ENCODE data around the gene MCAT.

MCAT gene

DNA sequence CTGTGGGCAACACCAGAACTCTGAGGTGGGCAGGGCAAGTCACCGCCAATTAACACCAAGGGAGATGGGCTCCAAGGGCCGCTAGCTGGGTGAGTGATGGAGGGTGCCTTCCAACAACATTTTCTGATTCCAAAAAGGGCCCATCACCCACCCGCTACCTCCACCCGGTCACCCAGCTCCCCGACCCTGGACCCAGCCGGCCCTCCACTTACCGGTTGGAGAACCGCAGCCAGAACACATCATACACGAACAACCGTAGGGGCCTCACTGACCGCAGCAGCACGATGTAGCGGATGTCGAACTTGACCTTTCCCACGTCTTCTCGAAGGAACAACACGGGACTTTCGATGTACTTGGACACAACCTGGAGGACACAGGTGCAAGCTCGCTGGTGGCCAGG, 29.0 kb upstream of the MCAT start:
- no peak for DNase-seq

DNA sequence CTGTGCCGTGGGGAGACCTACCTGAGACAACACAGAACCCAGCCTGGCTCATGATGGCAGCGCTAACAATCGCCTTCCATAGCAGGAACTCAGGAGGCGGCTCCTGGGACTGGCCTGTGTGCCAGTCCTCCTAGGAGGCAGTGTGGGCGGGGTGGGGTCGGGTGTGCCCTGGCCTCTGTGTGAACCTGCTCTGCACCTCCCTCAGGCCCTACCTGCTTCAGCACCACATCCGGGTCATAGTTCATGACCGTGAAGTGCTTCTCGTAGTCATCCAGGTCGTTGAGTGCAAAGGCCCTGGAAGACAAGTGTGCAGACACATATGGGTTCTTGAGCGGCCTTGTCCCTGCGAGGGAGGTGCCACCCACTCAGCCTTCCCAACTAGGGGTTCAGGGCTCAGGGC, 28.4 kb upstream of the MCAT start:
- DNase-seq, result no peak

DNA sequence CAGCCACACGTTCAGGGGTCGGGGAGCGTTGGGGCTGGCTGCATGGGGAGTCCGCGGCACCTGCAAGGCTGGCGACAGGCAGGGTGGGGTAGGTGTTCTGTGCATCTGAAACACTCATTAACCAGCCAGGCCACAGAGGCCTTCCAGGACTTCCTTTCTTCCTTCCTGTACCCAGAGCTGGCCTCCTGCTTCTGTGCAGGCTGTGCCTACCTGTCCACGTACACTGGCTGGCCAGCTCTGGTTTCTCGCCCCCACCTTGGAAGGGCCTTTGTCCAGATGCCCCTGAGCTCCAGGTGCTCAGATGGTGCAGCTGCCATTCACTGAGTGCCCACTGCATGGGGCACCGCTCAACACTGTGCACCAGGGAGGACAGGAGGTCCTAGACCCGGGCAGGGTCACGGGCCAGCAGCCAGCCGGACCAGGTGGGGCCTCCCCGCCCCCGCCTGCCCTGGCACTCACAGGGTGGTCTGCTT, 27.9 kb upstream of the MCAT start:
- DNase-seq, result no peak

DNA sequence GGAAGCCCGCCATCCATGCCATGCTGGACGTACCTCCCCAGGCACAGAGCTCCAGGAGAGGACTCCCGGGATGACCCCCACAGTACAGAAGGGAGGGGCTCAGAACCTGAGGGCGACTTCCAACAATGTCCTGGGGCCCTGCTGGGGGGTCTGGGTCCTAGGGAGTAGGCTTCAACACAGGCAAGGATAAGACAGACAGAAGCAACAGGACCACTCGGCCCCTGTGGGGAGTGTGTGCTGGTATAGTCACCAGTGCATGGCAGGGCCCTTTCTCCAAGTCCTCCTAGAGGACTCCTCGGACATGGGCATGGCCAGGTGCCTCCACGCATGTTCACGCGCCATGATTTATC, 26.9 kb upstream of the MCAT start:
- no peak for DNase-seq

DNA sequence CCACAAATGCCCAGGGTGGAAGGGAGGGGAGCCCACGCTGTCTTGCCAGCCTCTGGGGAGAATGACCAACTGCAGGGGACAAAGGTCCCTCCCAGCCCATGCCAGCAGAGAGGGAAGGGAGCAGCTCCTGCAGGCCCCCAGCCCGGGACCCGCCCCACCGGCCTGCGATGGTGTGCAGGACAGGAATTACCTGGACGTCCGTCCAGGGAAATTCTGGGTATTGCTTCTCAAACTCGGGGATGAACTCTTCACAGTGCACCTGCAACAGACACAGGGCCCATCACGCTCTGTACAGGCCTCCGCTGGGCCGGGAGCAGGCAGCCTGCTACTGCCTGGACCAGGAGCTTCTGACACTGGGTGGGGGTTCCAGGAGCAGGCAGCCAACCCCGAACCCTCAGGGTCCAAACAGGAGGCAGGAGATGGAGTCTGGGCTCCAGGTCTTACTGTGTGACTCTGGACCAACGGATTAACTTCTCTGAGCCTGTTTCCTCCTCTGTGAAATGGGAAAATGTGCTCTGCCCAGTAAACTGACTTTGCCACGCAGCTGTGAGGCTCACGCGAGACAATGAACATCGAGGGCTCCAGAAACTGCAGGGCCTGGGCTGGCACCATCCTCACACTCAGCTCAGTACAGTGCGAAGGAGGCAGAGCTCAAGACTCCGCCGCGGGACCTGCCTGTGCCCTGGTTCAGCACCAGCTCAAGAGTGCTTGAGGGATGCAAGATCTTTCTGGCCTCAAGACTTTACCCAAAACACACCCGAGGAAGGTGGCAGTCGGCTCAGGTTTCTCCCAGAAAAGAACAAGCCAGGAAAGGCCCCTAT, 26.3 kb upstream of the MCAT start:
- DNase-seq, result no peak

DNA sequence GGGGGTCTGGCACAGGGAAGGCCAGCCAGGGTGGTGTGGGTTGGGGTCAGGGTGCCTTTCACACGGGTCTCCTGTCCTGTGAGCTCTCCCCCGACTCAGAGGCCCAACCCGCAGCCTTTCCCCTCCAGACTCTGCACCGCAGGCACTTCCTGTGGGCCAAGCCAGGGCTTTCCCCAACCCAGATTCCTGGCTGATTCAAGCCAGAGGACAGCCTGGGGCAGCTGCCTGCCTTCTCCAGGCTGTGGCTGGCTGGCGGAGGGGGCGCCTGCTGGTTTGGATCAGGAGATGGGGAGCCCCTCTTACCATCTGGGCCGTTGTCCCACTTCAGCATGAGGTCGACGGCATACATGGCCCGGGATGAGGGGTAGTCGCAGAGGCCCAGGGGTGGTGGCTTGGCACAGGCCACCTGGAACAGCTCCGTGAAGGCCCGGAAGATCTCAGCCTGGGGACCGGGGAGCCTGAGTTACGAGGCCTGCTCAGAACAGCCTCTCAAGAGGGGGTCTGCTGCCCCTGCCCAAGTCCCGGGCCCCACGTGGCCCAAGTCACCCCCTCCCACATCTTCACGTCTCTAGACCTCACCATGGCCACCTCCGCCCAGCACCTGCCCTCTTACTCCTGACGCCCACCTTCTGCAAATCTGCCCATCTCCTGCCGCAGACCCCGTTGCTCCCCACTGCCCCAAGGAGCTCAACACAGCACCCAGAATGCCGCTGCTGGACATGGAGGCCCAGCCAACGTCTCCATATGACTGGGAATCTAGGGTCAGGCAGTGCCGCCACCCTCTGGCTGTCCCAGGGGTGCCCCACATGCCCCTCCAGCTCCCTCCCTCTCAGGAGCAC, 25.5 kb upstream of the MCAT start:
- no peak for DNase-seq

DNA sequence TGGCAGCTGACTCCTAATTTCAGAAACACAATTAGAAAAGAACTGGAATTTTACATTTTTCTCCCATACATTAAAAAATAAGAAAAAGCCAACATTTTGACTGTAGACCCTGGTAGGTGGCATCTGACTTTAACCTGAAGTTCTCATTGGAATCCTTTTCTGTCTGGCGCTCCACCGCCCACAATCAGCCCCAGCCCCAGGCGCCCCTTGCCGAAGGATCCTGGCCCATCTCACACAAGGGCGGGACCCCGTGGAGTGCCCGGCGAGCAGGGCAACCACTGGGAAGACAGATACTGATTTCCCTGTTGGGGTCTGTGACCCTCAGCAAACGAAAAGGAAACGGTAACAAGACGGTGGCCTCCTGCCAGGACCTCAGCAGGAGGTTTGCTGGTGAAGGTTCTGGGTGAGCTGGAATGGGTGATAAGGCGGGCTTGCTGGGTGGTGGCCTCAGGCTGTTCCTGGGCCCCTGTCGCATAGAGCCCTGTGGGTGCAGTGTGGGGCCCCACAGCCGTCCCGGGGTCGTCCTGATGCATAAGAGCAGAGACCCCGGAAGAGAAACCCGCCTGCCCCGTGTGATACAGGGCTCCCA, 23.9 kb upstream of the MCAT start:
- no peak for DNase-seq

DNA sequence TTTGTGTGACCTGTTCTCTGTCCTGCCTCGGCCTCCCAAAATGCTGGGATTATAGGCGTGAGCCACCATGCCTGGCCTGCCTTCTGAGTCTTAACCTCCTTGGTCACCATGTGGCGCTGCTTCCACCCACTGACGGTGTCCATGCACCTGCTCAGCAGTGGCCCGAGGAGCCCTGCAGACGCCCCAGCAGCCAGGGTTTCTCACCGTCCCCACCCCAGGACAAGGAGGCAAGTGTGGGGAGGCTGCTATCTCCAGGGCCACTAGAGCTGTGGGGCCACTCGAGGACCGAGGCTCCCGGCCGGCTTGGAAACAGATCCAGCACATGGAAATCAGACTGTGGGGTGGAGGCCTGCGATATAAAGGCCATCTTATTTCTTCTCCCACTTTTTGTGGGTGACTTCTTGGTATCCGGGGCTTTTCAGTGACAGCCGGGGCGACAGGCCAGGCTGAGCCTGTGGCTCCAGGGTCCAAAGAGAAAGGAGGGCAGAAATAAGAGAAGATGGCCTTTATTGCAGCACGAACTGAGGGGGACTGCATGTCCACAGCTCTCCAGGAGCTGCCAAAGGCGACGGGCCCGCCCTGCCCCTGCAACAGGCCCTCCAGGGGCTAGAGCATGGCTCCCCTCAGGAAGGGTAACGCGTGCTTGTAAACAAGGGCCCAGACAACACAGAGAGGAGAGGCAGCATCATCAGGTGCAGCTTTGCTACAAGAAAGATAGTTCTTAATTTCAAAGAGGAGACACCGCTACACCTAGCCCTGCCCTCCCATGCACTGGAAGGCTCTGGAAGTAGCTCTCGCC, 23.1 kb upstream of the MCAT start:
- DNase-seq, result no peak

DNA sequence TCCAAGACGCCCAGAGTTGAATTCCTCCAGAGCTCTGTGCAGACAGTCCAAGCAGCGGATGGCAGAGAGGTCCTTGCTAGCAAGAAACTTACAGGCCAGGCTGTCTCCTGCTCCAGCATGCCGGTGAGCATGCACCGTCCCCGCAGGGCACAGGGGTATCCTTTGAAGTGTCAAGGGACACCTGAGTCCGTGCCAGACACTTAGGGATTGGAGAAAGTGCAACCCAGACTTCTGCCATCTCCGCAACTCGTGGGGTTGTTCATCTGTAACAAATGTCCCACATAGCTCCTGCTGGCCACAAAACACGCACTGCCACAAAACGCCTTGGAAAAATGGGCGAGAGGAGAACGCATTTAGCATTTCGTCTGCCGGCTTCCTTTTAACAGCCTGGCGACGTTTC, 21.4 kb upstream of the MCAT start:
- peak; percentile 20 for DNase-seq

DNA sequence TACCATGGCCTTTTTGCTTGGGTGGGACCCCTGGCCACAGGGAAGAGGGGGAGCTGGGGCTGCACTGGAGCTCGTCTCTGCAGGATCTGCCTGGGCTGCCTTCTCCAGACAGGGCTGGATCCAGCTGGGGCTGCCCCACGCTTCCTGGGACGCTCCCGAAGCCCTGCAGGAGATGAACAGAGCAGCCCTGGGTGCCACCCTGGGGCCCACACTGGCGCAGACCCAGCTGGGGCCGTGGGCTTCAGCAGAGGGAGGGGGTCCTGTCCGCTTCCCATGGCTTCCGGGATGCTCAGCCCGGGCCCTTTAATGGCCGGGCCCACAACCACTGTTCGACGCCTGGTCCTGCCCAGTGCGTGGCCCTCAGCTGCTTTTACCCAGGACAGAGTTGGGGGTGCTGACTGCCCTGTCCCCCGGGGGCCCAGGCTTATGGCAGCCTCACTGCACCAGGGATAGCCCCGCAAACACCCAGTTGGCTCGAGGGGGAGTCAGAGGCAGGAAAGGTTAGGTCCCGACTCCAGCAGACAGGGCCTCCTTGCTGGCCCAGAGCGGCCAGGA, 20.1 kb upstream of the MCAT start:
- DNase-seq, result no peak

DNA sequence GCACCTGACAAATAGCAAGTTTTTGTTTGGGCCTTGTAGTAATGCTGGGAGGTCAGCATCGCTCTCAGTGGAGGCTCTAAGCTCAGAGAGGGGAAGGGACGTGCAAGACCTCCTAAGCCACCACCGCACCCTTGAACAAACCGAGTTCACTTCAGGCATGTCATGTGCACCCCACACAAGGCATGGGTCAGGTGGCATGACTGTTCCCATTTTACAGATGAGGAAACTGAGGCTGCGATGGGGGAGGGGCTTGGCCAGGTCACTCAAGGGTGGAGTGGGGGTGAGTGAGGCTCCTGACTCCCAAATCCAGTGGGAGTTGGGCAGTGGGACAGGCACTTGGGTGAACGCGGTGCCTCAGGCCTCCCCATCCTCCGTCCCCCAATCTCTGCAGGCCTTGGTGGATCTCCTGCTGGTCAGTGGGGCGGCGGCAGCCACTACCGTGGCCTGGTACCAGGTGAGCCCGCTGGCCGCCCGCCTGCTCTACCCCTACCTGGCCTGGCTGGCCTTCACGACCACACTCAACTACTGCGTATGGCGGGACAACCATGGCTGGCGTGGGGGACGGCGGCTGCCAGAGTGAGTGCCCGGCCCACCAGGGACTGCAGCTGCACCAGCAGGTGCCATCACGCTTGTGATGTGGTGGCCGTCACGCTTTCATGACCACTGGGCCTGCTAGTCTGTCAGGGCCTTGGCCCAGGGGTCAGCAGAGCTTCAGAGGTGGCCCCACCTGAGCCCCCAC, 19.4 kb upstream of the MCAT start:
- DNase-seq, result no peak

DNA sequence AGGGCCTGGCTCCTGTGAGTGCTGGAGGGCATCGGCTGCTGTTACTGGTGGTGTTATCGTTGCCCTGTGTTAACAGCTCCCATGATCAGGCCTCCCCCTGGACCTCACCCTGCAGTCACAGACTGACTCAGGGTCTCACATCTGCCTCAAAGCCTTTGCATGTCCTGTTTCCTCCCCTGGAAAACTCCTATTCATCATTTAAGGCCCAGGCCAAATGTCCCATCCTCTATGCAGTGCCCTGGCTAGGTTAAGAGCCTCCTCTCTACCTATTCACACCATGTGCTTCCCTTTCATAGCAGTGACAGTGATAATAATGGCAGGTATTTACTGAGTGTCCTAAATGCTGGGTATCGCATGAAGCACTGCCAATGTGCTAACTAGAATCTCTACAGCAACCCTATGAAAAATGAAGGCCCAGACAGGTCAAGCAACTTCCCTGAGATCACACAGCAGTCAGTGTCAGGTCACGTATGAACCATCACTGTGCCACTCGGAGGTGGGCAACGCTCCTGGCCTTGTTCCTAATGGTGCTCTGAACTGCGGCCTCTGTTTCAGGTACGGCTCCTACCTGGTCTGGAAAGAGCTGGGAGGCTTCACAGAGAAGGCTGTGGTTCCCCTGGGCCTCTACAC, 17.4 kb upstream of the MCAT start:
- DNase-seq, result no peak

DNA sequence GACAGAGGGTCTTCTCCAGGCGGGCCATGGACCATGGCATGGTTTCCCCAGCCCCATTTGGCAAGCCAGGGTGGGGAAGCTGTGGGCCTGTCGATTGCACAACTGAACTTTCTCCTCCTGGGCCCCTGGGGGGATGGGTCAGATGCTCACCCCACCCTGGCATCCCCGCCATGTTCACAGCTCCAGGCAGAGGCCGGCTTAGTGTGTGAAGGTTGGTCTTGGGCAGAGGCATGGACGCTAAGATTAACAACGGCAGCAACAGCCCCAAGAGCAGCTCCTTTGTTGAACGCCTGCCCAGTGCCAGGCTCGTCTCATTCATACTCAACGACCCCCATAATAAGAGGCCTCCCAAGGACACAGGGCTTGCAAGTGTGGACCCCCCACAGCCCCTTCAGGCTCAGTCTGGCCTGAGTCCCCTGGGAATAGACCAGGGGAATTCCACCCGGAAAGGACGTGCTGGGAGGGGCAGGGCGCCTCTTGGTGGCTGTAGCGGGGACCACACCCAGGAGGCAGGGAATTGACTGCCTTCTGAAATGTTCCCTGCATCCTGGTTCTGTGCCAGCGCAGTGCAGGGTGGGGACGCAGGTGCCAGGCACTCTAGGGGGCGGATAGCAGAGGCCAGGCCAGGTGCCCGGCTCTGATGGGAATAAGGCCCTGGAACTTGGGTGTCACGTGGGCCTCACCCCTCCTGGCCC, 16.4 kb upstream of the MCAT start:
- DNase-seq, result no peak

DNA sequence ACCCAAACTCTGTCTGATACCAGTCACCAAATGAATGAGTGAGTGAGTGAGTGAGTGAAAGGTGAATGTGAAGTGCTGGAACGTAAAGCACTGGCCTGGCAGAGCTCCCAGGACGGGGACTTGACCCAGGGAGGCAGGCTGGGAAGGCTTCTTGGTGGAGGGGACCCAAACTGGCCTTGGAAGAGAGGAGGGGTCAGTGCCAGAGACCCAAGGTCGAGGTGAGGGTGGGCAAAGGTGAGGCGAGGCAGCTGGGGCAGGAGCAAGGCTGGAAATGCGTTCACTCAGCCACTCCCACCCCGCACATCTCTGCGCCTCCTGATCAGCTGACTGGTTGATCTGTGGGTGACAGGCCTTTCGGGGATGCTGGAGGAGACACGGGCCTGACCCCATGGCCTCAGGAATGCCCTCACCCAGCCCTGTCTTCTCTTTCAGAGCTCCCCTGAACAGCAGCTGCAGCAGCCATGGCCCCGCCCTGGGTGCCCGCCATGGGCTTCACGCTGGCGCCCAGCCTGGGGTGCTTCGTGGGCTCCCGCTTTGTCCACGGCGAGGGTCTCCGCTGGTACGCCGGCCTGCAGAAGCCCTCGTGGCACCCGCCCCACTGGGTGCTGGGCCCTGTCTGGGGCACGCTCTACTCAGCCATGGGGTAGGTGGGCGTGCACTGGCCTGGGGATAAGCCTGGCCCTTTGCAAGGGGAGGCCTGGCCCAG, 15.7 kb upstream of the MCAT start:
- DNase-seq, result no peak

DNA sequence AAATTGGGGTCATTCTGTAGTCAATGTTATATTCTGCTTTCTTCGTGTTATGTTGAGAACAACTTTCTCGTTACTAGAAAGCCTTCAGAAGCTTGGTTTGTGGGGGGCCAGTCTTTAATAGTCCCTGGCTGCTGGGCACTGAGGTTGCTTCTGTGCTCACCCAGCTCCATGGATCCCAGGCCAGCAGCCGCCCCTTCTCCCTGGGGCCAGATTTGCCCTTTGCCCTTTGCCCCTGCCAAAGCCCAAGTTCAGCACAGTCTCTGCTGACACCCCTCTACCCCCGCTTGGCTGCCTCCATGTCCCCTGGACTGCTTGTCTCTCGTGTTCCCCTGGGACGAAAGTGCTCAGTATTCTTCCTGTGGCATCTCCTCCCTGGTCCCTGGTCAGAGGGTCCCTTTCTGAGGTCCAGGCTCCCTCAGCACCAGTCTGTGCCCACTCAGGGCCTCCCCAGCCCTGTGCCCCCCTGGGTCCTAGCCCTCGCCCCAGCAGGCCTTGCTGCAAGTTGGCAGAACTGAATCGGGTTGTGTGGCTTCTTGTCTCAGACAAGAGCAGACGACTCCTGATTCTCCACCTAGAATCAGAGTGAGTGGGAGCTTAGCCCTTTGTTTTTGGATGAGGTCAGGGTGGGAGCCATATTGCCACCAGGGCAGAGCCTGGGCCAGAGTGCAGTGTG, 14.8 kb upstream of the MCAT start:
- DNase-seq, result no peak

DNA sequence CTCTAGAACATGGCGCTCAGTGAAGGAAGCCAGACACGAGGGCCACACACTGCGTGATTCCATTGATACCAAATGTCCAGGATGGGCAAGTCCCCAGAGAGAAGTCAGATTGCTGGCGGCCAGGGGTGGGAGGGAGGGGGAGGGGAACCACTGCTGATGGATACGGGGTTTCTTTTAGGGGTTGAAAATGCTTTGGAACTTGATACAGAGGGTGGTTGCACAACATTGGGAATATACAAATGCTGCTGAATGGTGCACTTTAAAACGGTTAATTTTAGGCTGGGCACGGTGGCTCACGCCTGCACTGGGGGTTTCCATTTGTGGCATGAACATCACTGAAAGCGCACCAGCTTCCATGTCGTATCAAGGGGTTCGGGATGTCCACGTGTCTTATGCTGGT, 13.2 kb upstream of the MCAT start:
- no peak for DNase-seq

DNA sequence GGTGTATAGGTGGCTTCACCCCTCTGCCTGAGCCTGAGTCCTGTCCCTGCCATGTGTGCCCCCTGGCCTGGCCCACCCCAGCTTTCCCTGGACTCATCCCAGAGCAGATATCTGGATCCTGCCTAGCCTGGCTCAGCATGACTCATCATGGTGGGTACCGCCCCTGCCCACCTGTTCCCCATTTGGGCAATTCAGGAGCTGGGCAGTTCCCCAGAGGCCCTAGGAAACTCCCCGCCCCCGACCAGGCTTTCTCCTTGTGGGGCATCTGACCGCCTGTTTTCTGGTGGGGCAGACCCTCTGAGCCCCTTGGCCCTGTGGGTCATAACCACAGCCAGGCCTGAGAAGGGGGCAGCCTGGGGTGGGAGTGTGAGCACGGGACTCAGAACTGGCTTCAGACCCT, 12.6 kb upstream of the MCAT start:
- DNase-seq, result peak; percentile 81

DNA sequence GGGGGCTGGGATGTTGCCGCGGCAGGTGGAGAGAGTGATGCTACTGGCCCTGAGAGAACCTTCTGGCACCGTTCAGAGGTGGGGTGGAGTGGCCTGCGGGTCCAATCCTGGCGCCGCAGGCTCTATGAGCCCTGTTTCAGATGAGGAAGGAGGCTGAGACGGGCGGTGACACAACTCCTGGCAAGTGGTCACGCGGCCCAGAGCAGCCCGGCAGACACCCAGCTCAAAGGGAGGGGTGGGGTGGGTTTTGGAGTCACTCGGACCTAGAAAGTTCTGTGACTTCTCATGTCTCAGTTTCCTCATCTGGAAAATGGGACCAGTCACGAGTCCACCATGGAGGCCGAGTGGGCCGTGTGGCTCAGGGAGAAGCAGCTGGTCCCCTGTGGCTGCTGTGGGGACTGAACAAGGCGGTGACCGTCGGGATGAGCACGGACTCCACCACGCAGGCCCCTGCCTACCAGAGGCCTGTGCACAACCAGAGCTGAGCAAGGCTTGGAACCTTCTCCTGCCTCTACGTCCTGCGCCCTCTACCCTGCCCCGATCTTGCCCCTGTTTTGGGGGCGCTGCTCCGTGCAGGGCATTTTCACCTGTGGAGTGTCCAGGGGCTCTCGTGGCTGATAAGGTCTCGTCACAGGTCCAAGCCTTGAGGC, 11.8 kb upstream of the MCAT start:
- no peak for DNase-seq

DNA sequence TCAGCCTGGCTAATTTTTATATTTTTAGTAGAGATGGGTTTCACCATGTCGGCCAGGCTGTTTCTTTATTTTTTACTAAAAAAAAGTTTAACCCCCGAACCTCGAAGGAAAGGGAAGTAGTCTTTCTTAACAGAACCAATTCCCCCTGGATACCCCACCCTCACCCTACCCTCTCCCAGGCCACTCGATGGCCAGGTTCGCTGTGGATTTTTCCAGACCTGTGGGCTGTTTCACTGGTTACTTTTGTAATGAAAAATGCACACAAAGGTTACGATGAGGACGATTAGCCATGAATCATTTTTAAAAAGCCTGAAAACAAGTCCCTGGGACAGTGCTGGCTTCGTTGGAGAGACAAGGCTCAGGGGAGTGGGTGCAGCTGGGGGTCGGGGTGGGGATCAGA, 10.7 kb upstream of the MCAT start:
- DNase-seq, result no peak

All from NCI-H2171 treated with DMSO at 0.1 percent for 48 hours (cell line).